SKM-1 treated with dmso at 0.1 percent for 144 hours (cell line): ENCODE data around the gene EDC3.
"Not testable (repeated sequence)": the region's sequence is repeated elsewhere in the genome, so short reads cannot be mapped to it uniquely, and the experiment has no call there.

Experiments
- DNase-seq: peaks from one replicate; lab custom pipeline; 2025; ENCODE audit not compliant: unreplicated experiment; lab: John Stamatoyannopoulos, UW

Gene EDC3

GRCh38 chr15:74612677-74613076 lies 83.1 kb downstream of the EDC3 start:
- DNase-seq = no peak

- no peak for DNase-seq
Measured at GRCh38 chr15:74611834-74612233, 84.0 kb downstream of the EDC3 start.

GRCh38 chr15:74611341-74611740 lies 84.5 kb downstream of the EDC3 start:
- DNase-seq = no peak

- no peak for DNase-seq
Measured at GRCh38 chr15:74610302-74610951, 85.4 kb downstream of the EDC3 start.

GRCh38 chr15:74609938-74610301 lies 85.9 kb downstream of the EDC3 start:
- no peak for DNase-seq

GRCh38 chr15:74608786-74609185 lies 87.0 kb downstream of the EDC3 start:
- DNase-seq = no peak

GRCh38 chr15:74605795-74606150 lies 90.1 kb downstream of the EDC3 start:
- no peak for DNase-seq

- no peak for DNase-seq
Measured at GRCh38 chr15:74604983-74605794, 90.6 kb downstream of the EDC3 start.

GRCh38 chr15:74603789-74604705 lies 91.8 kb downstream of the EDC3 start:
- DNase-seq = no peak

- DNase-seq = no peak
Measured at GRCh38 chr15:74603026-74603788, 92.6 kb downstream of the EDC3 start.

- no peak for DNase-seq
Measured at GRCh38 chr15:74599156-74599555, 96.7 kb downstream of the EDC3 start.

- DNase-seq = peak; percentile 94
Measured at GRCh38 chr15:74598126-74598842, 97.5 kb downstream of the EDC3 start.

- not testable (repeated sequence) for DNase-seq
Measured at GRCh38 chr15:74597146-74597705, 98.6 kb downstream of the EDC3 start.

- DNase-seq = not testable (repeated sequence)
Measured at GRCh38 chr15:74596736-74597135, 99.1 kb downstream of the EDC3 start.

GRCh38 chr15:74595271-74595670 lies 100.6 kb downstream of the EDC3 start:
- no peak for DNase-seq

- DNase-seq = no peak
Measured at GRCh38 chr15:74594455-74594854, 101.4 kb downstream of the EDC3 start.

- DNase-seq = no peak
Measured at GRCh38 chr15:74593122-74593521, 102.7 kb downstream of the EDC3 start.

- no peak for DNase-seq
Measured at GRCh38 chr15:74592222-74592621, 103.6 kb downstream of the EDC3 start.

- DNase-seq = no peak
Measured at GRCh38 chr15:74589826-74590225, 106.0 kb downstream of the EDC3 start.

GRCh38 chr15:74585857-74586256 lies 110.0 kb downstream of the EDC3 start:
- DNase-seq = no peak
